WERI-Rb-1 (cell line): ENCODE results near the gene GRIK4.

Experiments used
- DNase-seq: peaks from one replicate; pipeline ENCODE4 v3.0.0-alpha.2; 2020
- H3K27ac ChIP-seq: fragments of 250-450 bp; sonication (Bioruptor Pico); 2 replicates; pipeline ENCODE4 v1.5.1; 2020; ENCODE audit warnings: mild to moderate bottlenecking, moderate library complexity
- H3K27me3 ChIP-seq: fragments of 250-450 bp; sonication (Bioruptor Pico); 2 replicates; pipeline ENCODE4 v1.5.1; 2021; ENCODE audit warnings: mild to moderate bottlenecking, low read depth, moderate library complexity; ENCODE audit not compliant: insufficient read depth, severe bottlenecking
- H3K36me3 ChIP-seq: fragments of 250-450 bp; sonication (Bioruptor Pico); 2 replicates; pipeline ENCODE4 v1.5.1; 2020; ENCODE audit warnings: mild to moderate bottlenecking, moderate library complexity
- H3K4me3 ChIP-seq: 2 replicates; pipeline ENCODE4 v1.5.1; 2011; ENCODE audit warnings: low read depth, mild to moderate bottlenecking, control low read depth, low read length
- H3K9me3 ChIP-seq: fragments of 250-450 bp; sonication (Bioruptor Pico); 2 replicates; pipeline ENCODE4 v1.5.1; 2021; ENCODE audit warnings: mild to moderate bottlenecking, moderate library complexity; ENCODE audit not compliant: severe bottlenecking
- TF ChIP-seq, protein P1 (sequence below): IDR thresholded peaks from 2 replicates; pipeline ENCODE4 v1.5.1; 2011; ENCODE audit warnings: low read depth, mild to moderate bottlenecking, control low read depth, inconsistent platforms, low read length

Gene GRIK4

GRCh38 chr11:120723751-120724150 is 212.2 kb downstream of the GRIK4 start:
- Histone ChIP-seq H3K27me3 (no peaks in the 10 kb centered on the region), H3K27ac (no peak overlapping the region), H3K4me3 (no peak overlapping the region), H3K36me3 (no peaks in the 10 kb centered on the region), H3K9me3 (no peaks in the 10 kb centered on the region)
- TF ChIP-seq, protein P1, sequence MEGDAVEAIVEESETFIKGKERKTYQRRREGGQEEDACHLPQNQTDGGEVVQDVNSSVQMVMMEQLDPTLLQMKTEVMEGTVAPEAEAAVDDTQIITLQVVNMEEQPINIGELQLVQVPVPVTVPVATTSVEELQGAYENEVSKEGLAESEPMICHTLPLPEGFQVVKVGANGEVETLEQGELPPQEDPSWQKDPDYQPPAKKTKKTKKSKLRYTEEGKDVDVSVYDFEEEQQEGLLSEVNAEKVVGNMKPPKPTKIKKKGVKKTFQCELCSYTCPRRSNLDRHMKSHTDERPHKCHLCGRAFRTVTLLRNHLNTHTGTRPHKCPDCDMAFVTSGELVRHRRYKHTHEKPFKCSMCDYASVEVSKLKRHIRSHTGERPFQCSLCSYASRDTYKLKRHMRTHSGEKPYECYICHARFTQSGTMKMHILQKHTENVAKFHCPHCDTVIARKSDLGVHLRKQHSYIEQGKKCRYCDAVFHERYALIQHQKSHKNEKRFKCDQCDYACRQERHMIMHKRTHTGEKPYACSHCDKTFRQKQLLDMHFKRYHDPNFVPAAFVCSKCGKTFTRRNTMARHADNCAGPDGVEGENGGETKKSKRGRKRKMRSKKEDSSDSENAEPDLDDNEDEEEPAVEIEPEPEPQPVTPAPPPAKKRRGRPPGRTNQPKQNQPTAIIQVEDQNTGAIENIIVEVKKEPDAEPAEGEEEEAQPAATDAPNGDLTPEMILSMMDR, result no peak
- no peak for DNase-seq

DNA sequence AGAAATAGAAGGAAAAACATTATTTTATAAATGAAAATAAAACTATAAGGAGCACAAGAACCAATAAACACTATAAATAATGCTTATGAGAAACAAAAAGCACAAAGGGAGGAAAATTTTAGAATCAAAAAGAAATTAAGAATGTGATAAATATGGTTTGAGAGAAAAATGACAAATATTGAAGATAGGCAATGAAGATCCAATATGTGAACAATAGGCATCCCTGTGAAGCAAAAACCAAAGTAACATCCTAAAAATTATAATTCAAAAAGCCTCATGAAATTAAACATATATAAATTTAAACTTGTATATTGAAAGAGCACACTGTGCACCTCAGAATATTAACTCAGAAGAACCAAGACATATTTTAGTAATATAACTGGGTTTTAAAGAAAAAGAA is 216.2 kb downstream of the GRIK4 start:
- TF ChIP-seq, protein P1, result no peak
- Histone ChIP-seq H3K9me3 (no peaks in the 10 kb centered on the region), H3K4me3 (no peak overlapping the region), H3K27me3 (no peaks in the 10 kb centered on the region), H3K27ac (no peak overlapping the region), H3K36me3 (no peaks in the 10 kb centered on the region)
- no peak for DNase-seq

GRCh38 chr11:120735035-120735434 is 223.5 kb downstream of the GRIK4 start:
- no peaks in the 10 kb centered on the region for H3K27me3 ChIP-seq
- no peak for DNase-seq
- TF ChIP-seq, protein P1, result no peak
- H3K9me3 ChIP-seq, result no peaks in the 10 kb centered on the region
- H3K4me3 ChIP-seq, result no peak overlapping the region
- no peak overlapping the region for H3K27ac ChIP-seq
- H3K36me3 ChIP-seq, result no peaks in the 10 kb centered on the region

DNA sequence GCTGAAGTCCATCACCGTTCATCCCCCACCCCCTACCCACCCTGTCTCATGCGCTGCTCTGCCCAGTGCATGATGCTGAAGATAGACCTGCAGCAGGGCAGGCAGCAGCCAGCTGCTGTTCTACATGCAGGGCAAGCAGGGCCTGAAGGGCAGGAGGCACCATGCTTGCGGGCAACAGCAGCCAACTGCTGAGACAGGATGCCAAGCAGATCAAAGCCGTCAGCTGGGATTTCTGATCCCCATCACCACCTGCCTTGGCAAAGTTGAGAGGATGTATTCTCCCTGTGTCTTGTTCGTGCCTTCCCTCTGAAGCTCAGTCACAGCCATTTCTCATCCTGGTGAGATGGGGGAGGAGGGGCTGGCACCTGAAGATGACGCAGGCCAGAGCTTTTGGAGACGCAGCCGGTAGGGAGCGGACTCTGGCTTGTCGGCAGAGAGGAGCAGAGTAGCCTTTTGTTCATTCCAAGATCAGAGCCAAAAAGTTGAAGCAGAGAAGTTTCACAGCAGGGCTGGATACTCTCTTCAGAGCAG is 227.0 kb downstream of the GRIK4 start:
- Histone ChIP-seq H3K27ac (no peak overlapping the region), H3K27me3 (no peaks in the 10 kb centered on the region), H3K36me3 (no peaks in the 10 kb centered on the region), H3K4me3 (no peak overlapping the region), H3K9me3 (no peaks in the 10 kb centered on the region)
- TF ChIP-seq, protein P1, result no peak
- no peak for DNase-seq

- Histone ChIP-seq H3K4me3 (no peak overlapping the region), H3K9me3 (no peaks in the 10 kb centered on the region), H3K36me3 (no peaks in the 10 kb centered on the region), H3K27ac (peak overlapping the region; percentile 70), H3K27me3 (no peaks in the 10 kb centered on the region)
- peak; percentile 86 for DNase-seq
- TF ChIP-seq, protein P1, result no peak
Observed at GRCh38 chr11:120739780-120740179, 228.2 kb downstream of the GRIK4 start.

- no peaks in the 10 kb centered on the region for H3K27me3 ChIP-seq
- H3K4me3 ChIP-seq, result no peak overlapping the region
- H3K36me3 ChIP-seq, result no peaks in the 10 kb centered on the region
- H3K27ac ChIP-seq, result peak overlapping the region; percentile 70
- TF ChIP-seq, protein P1, result no peak
- DNase-seq, result peak; percentile 37
- no peaks in the 10 kb centered on the region for H3K9me3 ChIP-seq
Observed at GRCh38 chr11:120740380-120740779, 228.8 kb downstream of the GRIK4 start.
